ENCODE measurements around the gene SPPL3. TPM values are rescaled to one million over a fixed set of nuclear protein-coding genes. Genes with fewer than 3 reads are reported as not detected.

The SPPL3 gene
- total and polyA plus RNA-seq, 2 donors, result 10.9 to 22.4 TPM

- Histone ChIP-seq H3K4me3 (ENCODE audit: low read length in 2 of 2) (no peak overlapping the region), H3K36me3 (ENCODE audit: control insufficient read depth in 2 of 2, insufficient read depth in 2 of 2, low read length in 1 of 2) (peaks cover 0 to 10% of the 10 kb centered on the region in 2 donors), H3K4me1 (ENCODE audit: control insufficient read depth in 2 of 2, insufficient read depth in 2 of 2, low read length in 2 of 2) (peaks cover 10 to 37% of the 10 kb centered on the region in 2 donors), H3K27ac (ENCODE audit: low read depth in 1 of 2, low read length in 1 of 2) (no peak overlapping the region), H3K27me3 (ENCODE audit: control insufficient read depth in 2 of 2, insufficient read depth in 1 of 2, low read length in 1 of 2) (no peaks in the 10 kb centered on the region), H3K9me3 (ENCODE audit: control insufficient read depth in 2 of 2, insufficient read depth in 1 of 2, low read length in 1 of 2) (no peaks in the 10 kb centered on the region)
- WGBS, result over 99% methylated on average over 2 of the region's 2 CpGs
- no peak for DNase-seq (ENCODE audit: low read depth in 6 of 9, low spot score in 9 of 9)
Observed at GRCh38 chr12:120890963-120891362, 13.2 kb downstream of the SPPL3 start.

- Histone ChIP-seq H3K4me1 (ENCODE audit: control insufficient read depth in 2 of 2, insufficient read depth in 2 of 2, low read length in 2 of 2) (peaks cover 8 to 16% of the 10 kb centered on the region in 2 donors), H3K27me3 (ENCODE audit: control insufficient read depth in 2 of 2, insufficient read depth in 1 of 2, low read length in 1 of 2) (no peaks in the 10 kb centered on the region), H3K27ac (ENCODE audit: low read depth in 1 of 2, low read length in 1 of 2) (no peak overlapping the region), H3K9me3 (ENCODE audit: control insufficient read depth in 2 of 2, insufficient read depth in 1 of 2, low read length in 1 of 2) (no peaks in the 10 kb centered on the region), H3K36me3 (ENCODE audit: control insufficient read depth in 2 of 2, insufficient read depth in 2 of 2, low read length in 1 of 2) (peaks cover 0 to 5% of the 10 kb centered on the region in 2 donors), H3K4me3 (ENCODE audit: low read length in 2 of 2) (no peak overlapping the region)
- 74% methylated on average over 5 of the region's 5 CpGs for WGBS
- no peak for DNase-seq (ENCODE audit: low read depth in 6 of 9, low spot score in 9 of 9)
Observed at GRCh38 chr12:120887253-120888043, 16.7 kb downstream of the SPPL3 start.

GRCh38 chr12:120886199-120887018 lies 17.7 kb downstream of the SPPL3 start:
- Histone ChIP-seq H3K9me3 (ENCODE audit: control insufficient read depth in 2 of 2, insufficient read depth in 1 of 2, low read length in 1 of 2) (no peaks in the 10 kb centered on the region), H3K36me3 (ENCODE audit: control insufficient read depth in 2 of 2, insufficient read depth in 2 of 2, low read length in 1 of 2) (no peaks in the 10 kb centered on the region), H3K27ac (ENCODE audit: low read depth in 1 of 2, low read length in 1 of 2) (peak overlapping the region; percentile 22 to 53), H3K4me1 (ENCODE audit: control insufficient read depth in 2 of 2, insufficient read depth in 2 of 2, low read length in 2 of 2) (peaks cover 8 to 13% of the 10 kb centered on the region in 2 donors), H3K4me3 (ENCODE audit: low read length in 2 of 2) (peak overlapping the region in 1 of 2 donors; percentile 19), H3K27me3 (ENCODE audit: control insufficient read depth in 2 of 2, insufficient read depth in 1 of 2, low read length in 1 of 2) (no peaks in the 10 kb centered on the region)
- 48% methylated on average over 4 of the region's 4 CpGs for WGBS
- peak in 3 of 9 donors; percentile 15 to 55 (median 50) for DNase-seq (ENCODE audit: low read depth in 6 of 9, low spot score in 9 of 9)

GRCh38 chr12:120885521-120885920 lies 18.6 kb downstream of the SPPL3 start:
- H3K36me3 ChIP-seq (ENCODE audit: control insufficient read depth in 2 of 2, insufficient read depth in 2 of 2, low read length in 1 of 2), result no peaks in the 10 kb centered on the region
- H3K4me1 ChIP-seq (ENCODE audit: control insufficient read depth in 2 of 2, insufficient read depth in 2 of 2, low read length in 2 of 2), result peaks cover 8 to 13% of the 10 kb centered on the region in 2 donors
- DNase-seq (ENCODE audit: low read depth in 6 of 9, low spot score in 9 of 9), result no peak
- no peaks in the 10 kb centered on the region for H3K9me3 ChIP-seq (ENCODE audit: control insufficient read depth in 2 of 2, insufficient read depth in 1 of 2, low read length in 1 of 2)
- H3K27ac ChIP-seq (ENCODE audit: low read depth in 1 of 2, low read length in 1 of 2), result no peak overlapping the region
- H3K27me3 ChIP-seq (ENCODE audit: control insufficient read depth in 2 of 2, insufficient read depth in 1 of 2, low read length in 1 of 2), result no peaks in the 10 kb centered on the region
- no peak overlapping the region for H3K4me3 ChIP-seq (ENCODE audit: low read length in 2 of 2)
- 98% methylated on average over 2 of the region's 2 CpGs for WGBS

GRCh38 chr12:120884644-120885043 lies 19.5 kb downstream of the SPPL3 start:
- WGBS, result 97% methylated on average over 1 of the region's 1 CpG
- no peak for DNase-seq (ENCODE audit: low read depth in 6 of 9, low spot score in 9 of 9)
- peaks cover 8 to 13% of the 10 kb centered on the region in 2 donors for H3K4me1 ChIP-seq (ENCODE audit: control insufficient read depth in 2 of 2, insufficient read depth in 2 of 2, low read length in 2 of 2)

GRCh38 chr12:120882055-120882555 lies 22.1 kb downstream of the SPPL3 start:
- H3K36me3 ChIP-seq (ENCODE audit: control insufficient read depth in 2 of 2, insufficient read depth in 2 of 2, low read length in 1 of 2), result no peaks in the 10 kb centered on the region
- no peak overlapping the region for H3K4me3 ChIP-seq (ENCODE audit: low read length in 2 of 2)
- H3K4me1 ChIP-seq (ENCODE audit: control insufficient read depth in 2 of 2, insufficient read depth in 2 of 2, low read length in 2 of 2), result peaks cover 5 to 10% of the 10 kb centered on the region in 2 donors
- WGBS, result 99% methylated on average over 1 of the region's 1 CpG
- H3K27me3 ChIP-seq (ENCODE audit: control insufficient read depth in 2 of 2, insufficient read depth in 1 of 2, low read length in 1 of 2), result no peaks in the 10 kb centered on the region
- H3K27ac ChIP-seq (ENCODE audit: low read depth in 1 of 2, low read length in 1 of 2), result no peak overlapping the region
- no peaks in the 10 kb centered on the region for H3K9me3 ChIP-seq (ENCODE audit: control insufficient read depth in 2 of 2, insufficient read depth in 1 of 2, low read length in 1 of 2)
- DNase-seq (ENCODE audit: low read depth in 6 of 9, low spot score in 9 of 9), result no peak

More at GRCh38 chr12:120884644-120885043, 19.5 kb downstream of the SPPL3 start:
- no peak overlapping the region for H3K4me3 ChIP-seq (ENCODE audit: low read length in 2 of 2)
- no peak overlapping the region for H3K27ac ChIP-seq (ENCODE audit: low read depth in 1 of 2, low read length in 1 of 2)
- H3K27me3 ChIP-seq (ENCODE audit: control insufficient read depth in 2 of 2, insufficient read depth in 1 of 2, low read length in 1 of 2), result no peaks in the 10 kb centered on the region
- H3K36me3 ChIP-seq (ENCODE audit: control insufficient read depth in 2 of 2, insufficient read depth in 2 of 2, low read length in 1 of 2), result no peaks in the 10 kb centered on the region
- no peaks in the 10 kb centered on the region for H3K9me3 ChIP-seq (ENCODE audit: control insufficient read depth in 2 of 2, insufficient read depth in 1 of 2, low read length in 1 of 2)

- H3K27ac ChIP-seq (ENCODE audit: low read depth in 1 of 2, low read length in 1 of 2), result no peak overlapping the region
- no peak for DNase-seq (ENCODE audit: low read depth in 6 of 9, low spot score in 9 of 9)
- H3K9me3 ChIP-seq (ENCODE audit: control insufficient read depth in 2 of 2, insufficient read depth in 1 of 2, low read length in 1 of 2), result no peaks in the 10 kb centered on the region
- no peaks in the 10 kb centered on the region for H3K27me3 ChIP-seq (ENCODE audit: control insufficient read depth in 2 of 2, insufficient read depth in 1 of 2, low read length in 1 of 2)
- H3K4me1 ChIP-seq (ENCODE audit: control insufficient read depth in 2 of 2, insufficient read depth in 2 of 2, low read length in 2 of 2), result no peaks in the 10 kb centered on the region
- 98% methylated on average over 3 of the region's 3 CpGs for WGBS
- H3K36me3 ChIP-seq (ENCODE audit: control insufficient read depth in 2 of 2, insufficient read depth in 2 of 2, low read length in 1 of 2), result no peaks in the 10 kb centered on the region
- H3K4me3 ChIP-seq (ENCODE audit: low read length in 2 of 2), result no peak overlapping the region
Observed at GRCh38 chr12:120879718-120880300, 24.3 kb downstream of the SPPL3 start.

GRCh38 chr12:120879102-120879501 lies 25.1 kb downstream of the SPPL3 start:
- H3K9me3 ChIP-seq (ENCODE audit: control insufficient read depth in 2 of 2, insufficient read depth in 1 of 2, low read length in 1 of 2), result no peaks in the 10 kb centered on the region
- DNase-seq (ENCODE audit: low read depth in 6 of 9, low spot score in 9 of 9), result no peak
- H3K4me1 ChIP-seq (ENCODE audit: control insufficient read depth in 2 of 2, insufficient read depth in 2 of 2, low read length in 2 of 2), result no peaks in the 10 kb centered on the region
- H3K4me3 ChIP-seq (ENCODE audit: low read length in 2 of 2), result no peak overlapping the region
- no peak overlapping the region for H3K27ac ChIP-seq (ENCODE audit: low read depth in 1 of 2, low read length in 1 of 2)
- no peaks in the 10 kb centered on the region for H3K36me3 ChIP-seq (ENCODE audit: control insufficient read depth in 2 of 2, insufficient read depth in 2 of 2, low read length in 1 of 2)
- no peaks in the 10 kb centered on the region for H3K27me3 ChIP-seq (ENCODE audit: control insufficient read depth in 2 of 2, insufficient read depth in 1 of 2, low read length in 1 of 2)
- WGBS, result 92% methylated on average over 3 of the region's 3 CpGs

Data from thymus (tissue), 11 donors.